Measurements from ENCODE around the gene TNFAIP2.
"Not testable (repeated sequence)": the region's sequence is repeated elsewhere in the genome, so short reads cannot be mapped to it uniquely, and the experiment has no call there.

Gene TNFAIP2

DNA sequence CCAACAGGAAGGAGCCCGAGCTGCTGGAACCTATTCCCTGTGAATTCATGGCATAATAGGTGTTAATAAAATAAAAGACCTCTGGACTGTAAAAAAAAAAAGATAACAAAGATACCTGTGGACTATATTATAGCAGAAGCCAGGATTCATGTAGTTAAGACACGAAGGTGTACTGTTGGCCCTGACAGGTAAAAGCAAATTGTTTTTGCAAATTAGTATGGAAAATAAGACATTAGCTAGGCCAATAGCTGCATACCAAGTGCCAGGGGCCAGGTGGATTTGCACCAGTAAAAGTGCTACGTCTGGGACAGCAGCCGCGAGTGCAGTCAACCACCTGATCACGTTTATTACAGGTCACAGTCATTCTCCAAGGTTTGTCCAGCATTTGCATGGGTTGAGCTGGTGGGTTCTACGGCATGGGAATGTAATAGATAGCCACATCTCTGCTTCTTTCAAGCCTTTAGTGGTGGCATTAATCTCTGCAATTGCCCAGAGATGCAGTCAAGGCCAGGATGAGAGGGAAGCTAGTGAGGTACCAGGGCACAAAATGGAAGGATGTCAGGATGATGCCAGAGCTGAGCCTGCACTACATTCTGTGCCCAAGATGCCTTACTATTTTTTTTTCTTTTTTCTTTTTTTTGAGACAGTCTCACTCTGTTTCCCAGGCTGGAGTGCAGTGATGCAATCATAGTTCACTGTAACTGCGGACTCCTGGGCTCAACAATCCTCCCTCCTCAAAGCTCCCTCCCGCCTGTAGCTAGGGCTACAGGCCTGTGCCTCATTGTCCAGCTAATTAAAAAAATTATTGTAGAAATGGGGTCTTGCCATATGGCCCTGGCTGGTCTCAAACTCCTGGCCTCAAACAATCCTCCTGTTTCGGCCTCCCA, 26.3 kb downstream of the TNFAIP2 start:
- Mint-ChIP-seq H3K36me3 (no peaks in the 10 kb centered on the region), H3K4me1 (no peaks in the 10 kb centered on the region), H3K9me3 (no peaks in the 10 kb centered on the region), H3K27ac (no peak overlapping the region), H3K4me3 (no peak overlapping the region), H3K27me3 (peaks cover 18% of the 10 kb centered on the region)
- CTCF ChIA-PET = no interaction called here
- DNase-seq = no peak

DNA sequence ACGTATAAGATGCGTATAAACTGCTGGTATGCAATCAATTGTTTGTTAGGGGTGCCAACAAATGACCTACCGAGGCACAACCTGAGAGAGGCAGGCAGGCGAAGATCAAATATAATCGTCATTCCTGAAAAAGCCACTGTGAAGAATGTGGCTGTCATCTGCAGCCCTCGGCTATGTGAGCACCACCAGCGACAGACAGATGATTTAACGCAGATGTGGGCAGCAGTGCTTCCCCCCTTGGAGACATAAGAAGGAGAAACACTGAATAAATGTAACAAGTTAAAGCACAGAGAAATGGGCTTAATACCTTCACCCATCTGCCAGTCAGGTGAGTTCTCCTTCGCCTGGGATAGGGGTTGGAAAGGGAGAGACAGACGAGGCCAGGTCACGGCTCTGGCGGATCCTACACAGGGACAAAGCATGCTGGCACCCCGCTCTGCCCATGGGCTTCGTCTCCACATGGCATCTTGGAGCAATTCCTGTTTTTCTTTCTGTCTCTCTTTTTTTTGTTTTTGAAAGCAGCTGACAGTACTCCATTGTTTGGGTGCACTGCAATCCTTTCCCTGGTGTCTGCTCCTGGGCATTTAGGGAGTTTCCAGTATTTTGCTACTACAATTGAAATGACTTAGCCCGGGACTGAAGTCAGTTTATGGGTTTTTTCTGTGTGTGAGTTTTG, 28.1 kb downstream of the TNFAIP2 start:
- H3K4me1 Mint-ChIP-seq = no peaks in the 10 kb centered on the region
- peaks cover 13% of the 10 kb centered on the region for H3K27me3 Mint-ChIP-seq
- H3K27ac Mint-ChIP-seq = no peak overlapping the region
- no peak overlapping the region for H3K4me3 Mint-ChIP-seq
- no peaks in the 10 kb centered on the region for H3K9me3 Mint-ChIP-seq
- DNase-seq = no peak
- no peaks in the 10 kb centered on the region for H3K36me3 Mint-ChIP-seq
- CTCF ChIA-PET = interaction anchor here (0.7 kb wide), 1 partner anchor 24 kb away, joined by 4 read pairs; no protein-coding TSS in a partner anchor

DNA sequence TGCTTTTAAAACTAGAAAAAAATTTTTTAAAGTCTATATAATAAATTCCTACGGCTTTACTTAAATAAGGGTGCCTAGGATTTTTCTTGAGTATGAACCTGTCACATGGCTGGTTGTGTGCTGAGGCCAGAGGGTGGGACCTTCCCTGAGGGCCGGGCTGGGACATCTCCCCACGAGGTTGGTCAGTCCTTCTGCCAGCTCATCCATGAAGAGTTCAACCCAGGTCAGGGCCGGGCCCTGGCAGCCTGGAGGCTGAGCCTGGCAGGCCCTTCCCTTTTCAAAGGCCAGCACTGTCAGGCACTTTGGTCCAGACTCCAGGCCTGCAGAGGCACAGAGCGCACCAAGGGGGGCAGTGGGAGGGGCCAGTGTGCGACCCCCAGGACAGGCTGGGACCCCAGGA, 31.7 kb downstream of the TNFAIP2 start:
- Mint-ChIP-seq H3K4me3 (no peak overlapping the region), H3K4me1 (no peaks in the 10 kb centered on the region), H3K27ac (no peak overlapping the region), H3K9me3 (no peaks in the 10 kb centered on the region), H3K36me3 (no peaks in the 10 kb centered on the region), H3K27me3 (peaks cover 5% of the 10 kb centered on the region)
- CTCF ChIA-PET = no interaction called here
- DNase-seq = no peak

DNA sequence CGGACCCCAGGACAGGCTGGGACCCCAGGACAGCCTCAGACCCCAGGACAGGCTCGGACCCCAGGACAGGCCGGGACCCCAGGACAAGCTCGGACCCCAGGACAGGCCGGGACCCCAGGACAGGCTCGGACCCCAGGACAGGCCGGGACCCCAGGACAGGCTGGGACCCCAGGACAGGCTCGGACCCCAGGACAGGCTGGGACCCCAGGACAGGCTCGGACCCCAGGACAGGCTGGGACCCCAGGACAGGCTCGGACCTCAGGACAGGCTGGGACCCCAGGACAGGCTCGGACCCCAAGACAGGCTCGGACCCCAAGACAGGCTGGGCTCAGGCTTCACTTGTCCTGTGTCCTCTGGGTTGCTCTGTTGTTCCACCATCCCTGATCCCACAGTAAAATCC, 32.2 kb downstream of the TNFAIP2 start:
- H3K4me3 Mint-ChIP-seq, H3K9me3 Mint-ChIP-seq, CTCF ChIA-PET, H3K4me1 Mint-ChIP-seq, H3K27me3 Mint-ChIP-seq, DNase-seq, H3K27ac Mint-ChIP-seq, H3K36me3 Mint-ChIP-seq: not testable (repeated sequence)

DNA sequence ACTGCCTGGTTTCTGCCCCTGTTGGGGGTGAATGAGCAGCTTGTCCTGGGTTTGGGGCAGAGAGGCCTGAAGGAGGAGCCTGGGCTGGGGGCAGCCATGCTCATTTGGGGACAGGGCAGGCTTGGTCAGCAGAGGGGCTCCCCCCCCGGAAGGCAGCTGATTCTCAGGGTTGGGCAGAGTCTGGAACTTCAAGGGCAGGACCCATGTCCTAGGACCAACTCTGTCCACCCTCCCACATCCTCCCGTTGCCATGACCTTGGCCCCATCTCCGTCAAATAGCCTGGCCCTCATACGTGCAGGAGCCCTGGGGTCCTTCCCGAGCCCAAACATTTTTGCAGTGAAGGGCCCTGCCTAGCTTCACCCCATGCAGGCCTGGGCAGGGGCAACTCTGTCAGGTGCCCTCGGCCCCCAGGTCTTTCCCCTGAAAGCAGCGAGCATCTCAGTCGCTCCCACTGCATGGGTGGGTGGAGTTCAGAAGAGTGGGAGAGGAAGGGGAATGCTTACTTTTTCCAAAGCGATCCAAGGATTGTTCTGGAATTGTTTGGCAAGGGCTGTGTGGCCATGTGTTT, 32.6 kb downstream of the TNFAIP2 start:
- Mint-ChIP-seq H3K27me3 (peaks cover 10% of the 10 kb centered on the region), H3K4me1 (no peaks in the 10 kb centered on the region), H3K27ac (no peak overlapping the region), H3K36me3 (no peaks in the 10 kb centered on the region), H3K4me3 (no peak overlapping the region), H3K9me3 (no peaks in the 10 kb centered on the region)
- no peak for DNase-seq
- CTCF ChIA-PET = no interaction called here

DNA sequence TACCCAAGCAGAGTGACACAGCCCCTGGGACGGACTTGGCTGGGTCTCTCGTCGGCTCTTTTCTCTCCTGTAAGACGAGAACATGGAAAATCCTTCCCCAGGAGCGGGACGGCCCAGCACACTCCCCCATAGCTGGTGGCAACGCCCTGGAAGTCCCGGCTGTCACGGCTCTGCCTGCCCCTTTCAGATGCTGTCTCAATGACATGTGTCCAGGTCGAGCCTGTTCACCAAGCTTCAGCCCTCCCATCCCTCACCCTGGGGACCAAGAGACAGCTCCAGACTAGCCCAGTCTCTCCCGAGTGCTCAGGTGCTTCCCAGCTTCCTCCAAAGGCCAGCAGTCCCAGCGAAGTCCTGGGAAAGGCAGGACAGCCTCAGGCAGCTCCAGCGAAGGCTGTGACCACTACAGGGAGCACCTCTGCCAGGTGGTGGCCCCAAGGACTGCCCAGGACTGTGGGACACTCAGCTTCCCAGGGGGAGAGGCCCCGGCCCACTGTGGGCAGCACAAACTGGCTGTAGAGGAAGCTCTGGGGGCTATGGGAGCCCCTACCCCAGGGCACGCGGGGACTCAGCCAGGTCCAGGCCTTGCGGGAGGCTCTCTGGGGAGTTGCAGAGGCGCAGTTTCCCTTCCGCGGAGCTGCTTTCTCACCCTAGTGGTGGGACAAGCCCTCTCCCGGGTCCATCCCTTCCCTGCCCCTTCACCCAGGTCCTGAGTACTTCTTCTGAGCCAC, 33.6 kb downstream of the TNFAIP2 start:
- CTCF ChIA-PET = interaction anchor here (1.3 kb wide), 1 partner anchor 52 kb away, joined by 3 read pairs; no protein-coding TSS in a partner anchor
- H3K4me3 Mint-ChIP-seq = no peak overlapping the region
- H3K27ac Mint-ChIP-seq = no peak overlapping the region
- no peaks in the 10 kb centered on the region for H3K36me3 Mint-ChIP-seq
- H3K4me1 Mint-ChIP-seq = no peaks in the 10 kb centered on the region
- H3K27me3 Mint-ChIP-seq = peaks cover 9% of the 10 kb centered on the region
- no peak for DNase-seq
- H3K9me3 Mint-ChIP-seq = no peaks in the 10 kb centered on the region

DNA sequence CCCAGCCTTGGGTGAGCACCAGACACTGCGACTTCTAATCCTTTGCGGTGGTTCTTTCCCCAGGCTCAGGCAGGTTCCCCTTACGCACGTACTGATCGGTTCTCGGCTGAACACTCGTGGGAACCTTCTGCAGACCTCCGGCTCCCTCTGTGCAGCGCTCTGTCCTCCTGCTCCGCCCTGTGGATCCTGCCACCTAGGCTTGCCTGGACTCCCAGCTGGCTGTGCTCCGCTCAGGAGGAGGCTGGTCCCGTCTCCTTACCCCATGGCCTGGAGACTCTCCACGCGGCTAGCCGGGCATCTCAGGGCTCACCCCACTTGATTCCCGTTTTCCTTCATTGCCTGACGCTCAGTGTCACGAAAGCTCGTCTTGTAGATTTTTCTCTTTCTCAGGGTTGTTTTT, 34.7 kb downstream of the TNFAIP2 start:
- H3K36me3 Mint-ChIP-seq = no peaks in the 10 kb centered on the region
- no peaks in the 10 kb centered on the region for H3K4me1 Mint-ChIP-seq
- DNase-seq = no peak
- no peaks in the 10 kb centered on the region for H3K9me3 Mint-ChIP-seq
- CTCF ChIA-PET = interaction anchor here (1.0 to 1.4 kb wide), 2 partner anchors 13 to 53 kb away, joined by 3 to 5 read pairs; no protein-coding TSS in a partner anchor
- H3K27ac Mint-ChIP-seq = no peak overlapping the region
- H3K27me3 Mint-ChIP-seq = peaks cover 9% of the 10 kb centered on the region
- H3K4me3 Mint-ChIP-seq = no peak overlapping the region

DNA sequence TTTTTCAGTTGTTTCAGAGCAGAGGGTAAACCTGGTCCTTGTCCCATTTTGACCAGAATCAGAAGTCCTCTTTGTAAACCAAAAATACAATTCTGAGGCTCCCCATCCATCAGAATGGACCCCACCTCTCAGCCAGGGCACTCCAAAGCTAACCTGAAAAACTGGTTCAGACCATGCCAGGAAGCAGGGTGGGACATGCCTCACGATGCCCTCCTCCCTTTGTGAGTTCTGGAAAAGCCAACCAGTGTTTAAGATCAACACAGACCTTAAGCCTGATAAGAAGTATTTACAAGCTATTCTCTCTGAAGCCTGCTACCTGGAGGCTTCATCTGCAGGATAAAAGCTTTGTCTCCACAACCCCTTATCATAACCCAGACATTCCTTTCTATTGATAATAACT, 35.4 kb downstream of the TNFAIP2 start:
- no peak overlapping the region for H3K27ac Mint-ChIP-seq
- H3K27me3 Mint-ChIP-seq = peaks cover 15% of the 10 kb centered on the region
- CTCF ChIA-PET = interaction anchor here (1.0 to 1.4 kb wide), 2 partner anchors 12 to 54 kb away, joined by 3 to 5 read pairs; no protein-coding TSS in a partner anchor
- no peak for DNase-seq
- no peaks in the 10 kb centered on the region for H3K4me1 Mint-ChIP-seq
- no peaks in the 10 kb centered on the region for H3K36me3 Mint-ChIP-seq
- no peak overlapping the region for H3K4me3 Mint-ChIP-seq
- H3K9me3 Mint-ChIP-seq = no peaks in the 10 kb centered on the region

DNA sequence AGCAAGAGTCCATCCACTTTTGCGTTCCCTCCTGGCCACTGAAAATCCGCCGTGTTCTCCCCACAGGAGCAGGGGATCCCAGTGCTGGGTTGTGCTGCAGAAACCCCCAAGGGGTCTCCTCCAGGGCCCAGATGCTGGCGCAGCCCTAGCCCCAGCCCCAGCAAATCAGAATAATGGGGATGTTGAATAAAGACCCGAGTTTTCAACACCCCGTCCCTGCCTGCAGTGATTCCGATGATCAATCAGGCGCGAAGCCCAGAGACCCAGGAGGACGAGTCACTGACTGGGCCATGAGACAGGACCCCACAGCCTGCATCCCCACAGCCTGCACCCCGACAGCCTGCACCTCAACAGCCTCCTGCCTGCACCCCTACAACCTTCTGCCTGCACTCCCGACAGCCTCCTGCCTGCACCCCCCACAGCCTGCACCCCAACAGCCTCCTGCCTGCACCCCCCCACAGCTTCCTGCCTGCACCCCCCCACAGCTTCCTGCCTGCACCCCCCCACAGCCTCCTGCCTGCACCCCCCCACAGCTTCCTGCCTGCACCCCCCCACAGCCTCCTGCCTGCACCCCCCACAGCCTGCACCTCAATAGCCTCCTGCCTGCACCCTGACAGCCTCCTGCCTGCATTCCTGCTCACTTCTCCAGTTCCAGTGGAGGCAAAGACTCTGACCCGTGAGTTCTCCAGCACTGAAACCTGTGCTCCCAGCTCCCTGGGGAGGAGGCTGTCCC, 37.2 kb downstream of the TNFAIP2 start:
- CTCF ChIA-PET = no interaction called here

DNA sequence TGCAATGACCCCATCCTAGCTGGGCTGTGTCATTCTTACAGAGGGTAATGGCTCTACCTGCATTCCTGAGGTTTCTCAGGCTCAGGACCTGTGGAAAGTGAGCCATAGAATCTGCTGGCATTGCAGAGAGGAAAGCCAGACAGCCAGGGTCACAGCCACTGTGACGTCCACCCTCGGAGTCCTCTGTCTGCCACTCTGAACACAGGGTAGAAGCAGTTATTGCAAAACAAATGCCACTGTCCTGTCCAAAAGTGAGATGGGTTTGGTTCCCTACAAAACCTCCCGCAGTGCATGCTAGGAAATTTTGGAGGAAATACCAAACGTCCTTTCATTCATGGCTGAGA, 37.8 kb downstream of the TNFAIP2 start:
- no peaks in the 10 kb centered on the region for H3K36me3 Mint-ChIP-seq
- H3K4me3 Mint-ChIP-seq = no peak overlapping the region
- no peaks in the 10 kb centered on the region for H3K4me1 Mint-ChIP-seq
- H3K27me3 Mint-ChIP-seq = peaks cover 34% of the 10 kb centered on the region
- DNase-seq = no peak
- H3K27ac Mint-ChIP-seq = no peak overlapping the region
- no peaks in the 10 kb centered on the region for H3K9me3 Mint-ChIP-seq
- CTCF ChIA-PET = no interaction called here

More for the DNA sequence above, 37.2 kb downstream of the TNFAIP2 start:
- Mint-ChIP-seq H3K4me1 (no peaks in the 10 kb centered on the region), H3K4me3 (no peak overlapping the region), H3K9me3 (no peaks in the 10 kb centered on the region), H3K36me3 (no peaks in the 10 kb centered on the region), H3K27me3 (peaks cover 30% of the 10 kb centered on the region), H3K27ac (no peak overlapping the region)
- no peak for DNase-seq

DNA sequence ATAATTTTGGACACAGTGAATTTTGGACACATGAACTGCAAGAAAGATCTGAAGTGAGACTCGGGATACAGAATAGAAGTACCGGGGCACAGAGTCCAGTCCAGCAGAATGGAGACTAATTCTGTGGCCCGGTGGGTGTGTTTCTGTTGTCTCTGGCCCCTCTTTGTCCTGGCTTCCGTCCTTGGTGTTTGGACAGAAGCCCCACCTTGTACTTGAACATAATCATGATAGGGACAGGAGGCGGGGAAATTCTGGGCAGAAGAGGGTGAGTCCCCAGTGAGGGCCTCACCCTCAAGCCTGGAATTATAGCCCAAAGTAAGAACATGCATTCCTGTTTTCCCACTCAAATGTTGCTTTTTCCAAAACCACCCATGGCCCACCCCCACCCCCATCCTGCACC, 39.9 kb downstream of the TNFAIP2 start:
- H3K9me3 Mint-ChIP-seq = no peaks in the 10 kb centered on the region
- H3K4me1 Mint-ChIP-seq = no peaks in the 10 kb centered on the region
- H3K27me3 Mint-ChIP-seq = peaks cover 37% of the 10 kb centered on the region
- no peak for DNase-seq
- H3K4me3 Mint-ChIP-seq = no peak overlapping the region
- CTCF ChIA-PET = no interaction called here
- no peaks in the 10 kb centered on the region for H3K36me3 Mint-ChIP-seq
- no peak overlapping the region for H3K27ac Mint-ChIP-seq

DNA sequence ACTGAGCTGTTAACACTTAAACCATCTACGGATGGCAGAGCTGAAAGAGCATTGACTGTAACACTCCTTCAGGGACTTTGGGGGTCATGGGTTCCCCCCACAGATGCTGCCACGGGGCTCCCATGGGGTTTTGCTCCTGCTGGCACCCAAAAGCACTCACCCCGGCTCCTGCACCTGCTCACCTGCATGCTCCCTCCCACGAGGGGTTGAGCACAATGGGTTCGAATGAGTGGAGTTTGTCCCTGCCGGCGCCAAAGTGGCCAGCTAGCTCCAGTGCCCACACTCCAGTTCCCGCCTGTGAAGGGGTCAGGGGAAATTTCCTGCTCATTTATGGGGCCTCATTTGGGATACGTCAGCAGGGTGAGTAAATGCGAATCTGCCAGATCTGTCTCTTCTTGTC, 40.7 kb downstream of the TNFAIP2 start:
- CTCF ChIA-PET = no interaction called here
- peaks cover 37% of the 10 kb centered on the region for H3K27me3 Mint-ChIP-seq

DNA sequence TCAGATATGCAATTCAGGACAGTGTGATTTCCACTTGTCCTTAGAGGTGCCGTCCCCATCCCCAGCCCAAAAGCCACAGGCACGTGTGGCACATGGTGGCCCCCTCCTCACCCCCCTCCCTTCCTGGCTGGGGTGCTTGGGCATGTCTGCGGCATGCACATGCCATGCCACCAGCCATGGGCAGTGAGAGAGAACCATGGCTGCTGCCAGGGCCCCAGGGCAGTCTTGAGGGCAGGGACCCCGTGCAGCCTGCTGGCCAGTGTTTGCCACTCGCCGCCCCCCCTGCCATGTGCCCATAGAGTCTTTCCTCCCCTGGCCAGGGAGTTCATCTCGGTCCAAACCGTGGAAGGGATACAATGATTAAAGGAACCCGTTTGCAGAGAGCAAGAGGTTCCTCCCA, 41.5 kb downstream of the TNFAIP2 start:
- DNase-seq = no peak
- CTCF ChIA-PET = no interaction called here
- Mint-ChIP-seq H3K9me3 (no peaks in the 10 kb centered on the region), H3K36me3 (no peaks in the 10 kb centered on the region), H3K27me3 (peaks cover 37% of the 10 kb centered on the region), H3K4me1 (no peaks in the 10 kb centered on the region), H3K4me3 (no peak overlapping the region), H3K27ac (no peak overlapping the region)

More for the DNA sequence above, 40.7 kb downstream of the TNFAIP2 start:
- H3K4me1 Mint-ChIP-seq = no peaks in the 10 kb centered on the region
- no peak overlapping the region for H3K4me3 Mint-ChIP-seq
- H3K27ac Mint-ChIP-seq = no peak overlapping the region
- H3K36me3 Mint-ChIP-seq = no peaks in the 10 kb centered on the region
- no peak for DNase-seq
- no peaks in the 10 kb centered on the region for H3K9me3 Mint-ChIP-seq

DNA sequence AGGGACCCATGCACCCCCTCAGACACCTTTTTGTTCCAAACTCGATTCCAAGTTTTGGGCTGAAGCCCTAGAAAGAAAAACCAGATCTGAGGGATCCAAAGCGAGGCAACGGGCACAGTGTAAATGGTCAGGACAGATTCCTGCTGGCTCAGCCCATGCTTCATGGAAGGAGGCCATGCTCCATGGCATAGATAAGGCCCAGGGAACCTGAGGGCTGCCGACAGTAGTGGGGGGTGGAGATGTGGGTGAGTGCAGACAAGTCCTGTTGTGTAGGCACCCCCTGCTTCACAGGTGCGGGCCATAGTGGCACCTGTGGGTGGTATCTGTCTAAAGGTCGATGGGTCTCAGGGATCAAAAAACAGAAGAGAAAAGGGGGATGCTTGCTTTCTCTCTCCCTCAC, 42.1 kb downstream of the TNFAIP2 start:
- Mint-ChIP-seq H3K4me3 (no peak overlapping the region), H3K4me1 (no peaks in the 10 kb centered on the region), H3K27me3 (peaks cover 39% of the 10 kb centered on the region), H3K36me3 (no peaks in the 10 kb centered on the region), H3K27ac (no peak overlapping the region), H3K9me3 (no peaks in the 10 kb centered on the region)
- CTCF ChIA-PET = no interaction called here
- no peak for DNase-seq

Measured in activated naive CD4-positive, alpha-beta T cell treated with anti-CD3 and anti-CD28 coated beads, Interleukin-2, amount 10 ng/mL, durations not matched to agents 7 days and 5 days (primary cell).